Dermis lymphatic vessel endothelial cell (primary cell): ENCODE results near the gene WNT2. TPM values are rescaled to one million over a fixed set of nuclear protein-coding genes. Genes with fewer than 3 reads are reported as not detected.

Experiments
- total RNA-seq: library from RNA; depleted of rRNA; stranded (reverse); fragments of >200 nt; gene quantifications from 2 replicates; pipeline ENCODE4 v1.2.1, GENCODE V29; 2014

WNT2 gene
- not detected in 2 replicates for total RNA-seq

DNA sequence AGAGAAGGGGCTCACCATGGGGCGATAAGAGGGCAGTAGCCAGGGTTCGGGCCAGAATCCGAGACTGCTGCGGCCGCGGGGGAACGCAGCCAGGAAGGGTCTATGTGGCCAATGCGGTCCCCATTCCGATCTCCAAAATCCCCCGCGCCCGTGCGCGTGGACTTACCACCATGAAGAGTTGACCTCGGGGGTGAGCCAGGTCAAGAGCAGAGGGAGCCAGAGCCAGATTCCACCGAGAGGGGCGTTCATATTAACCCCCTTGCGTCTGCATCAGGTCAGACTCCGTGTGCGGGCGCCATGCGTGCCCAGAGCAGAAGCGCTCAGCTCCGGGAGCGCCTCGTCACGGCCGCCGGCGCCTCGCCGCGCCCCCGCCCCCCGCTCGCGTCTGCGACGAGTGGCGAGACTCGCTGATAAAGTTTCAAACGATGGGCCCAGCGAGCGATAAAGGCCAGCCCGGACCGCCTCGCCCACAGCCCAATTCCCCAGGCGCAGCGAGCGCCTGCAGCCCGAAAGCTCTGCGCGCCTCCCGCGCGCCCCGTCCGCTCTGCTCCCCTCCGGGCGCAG, at the start of gene WNT2:
TSS of gene WNT2 (minus strand) at position 318 of the 564 bp plus-strand sequence. CDS start at position 249, 69 bp downstream.

Other genes starting within 250 kb of the WNT2 start
- gene ASZ1, start 104.4 kb upstream of the WNT2 start, total RNA-seq, result not detected in 2 replicates
- not detected in 2 replicates for gene CFTR, start 157.0 kb upstream of the WNT2 start, total RNA-seq